Stimulated activated CD4-positive, alpha-beta T cell treated with anti-CD3 and anti-CD28 coated beads, Interleukin-2, amount 100 ng/mL, for 4 hours (primary cell): ENCODE measurements around the gene RNU1-4.
"Not testable (repeated sequence)": the region's sequence is repeated elsewhere in the genome, so short reads cannot be mapped to it uniquely, and the experiment has no call there.

Experiments
- DNase-seq: peaks from one replicate; pipeline ENCODE4 v3.0.0-alpha.2; 2020; ENCODE audit warnings: low read depth

RNU1-4 gene

GRCh38 chr1:16740047-16740964 is at the start of gene RNU1-4:
Gene RNU1-4, plus strand, starts transcription at chr1:16740516.
- not testable (repeated sequence) for DNase-seq

- DNase-seq = not testable (repeated sequence)
Observed at GRCh38 chr1:16690971-16691682, 49.2 kb upstream of the RNU1-4 start.

- not testable (repeated sequence) for DNase-seq
Observed at GRCh38 chr1:16692283-16692682, 48.0 kb upstream of the RNU1-4 start.

- not testable (repeated sequence) for DNase-seq
Observed at GRCh38 chr1:16692717-16693448, 47.4 kb upstream of the RNU1-4 start.

GRCh38 chr1:16693449-16694307 is 46.6 kb upstream of the RNU1-4 start:
- not testable (repeated sequence) for DNase-seq

GRCh38 chr1:16694308-16694702 is 46.0 kb upstream of the RNU1-4 start:
- DNase-seq = not testable (repeated sequence)

GRCh38 chr1:16696507-16697150 is 43.7 kb upstream of the RNU1-4 start:
- not testable (repeated sequence) for DNase-seq

GRCh38 chr1:16697152-16697551 is 43.2 kb upstream of the RNU1-4 start:
- not testable (repeated sequence) for DNase-seq

GRCh38 chr1:16699440-16699839 is 40.9 kb upstream of the RNU1-4 start:
- not testable (repeated sequence) for DNase-seq

- DNase-seq = not testable (repeated sequence)
Observed at GRCh38 chr1:16700138-16700895, 40.0 kb upstream of the RNU1-4 start.

GRCh38 chr1:16701189-16701588 is 39.1 kb upstream of the RNU1-4 start:
- DNase-seq = not testable (repeated sequence)

- DNase-seq = not testable (repeated sequence)
Observed at GRCh38 chr1:16702280-16702679, 38.0 kb upstream of the RNU1-4 start.

GRCh38 chr1:16703141-16703540 is 37.2 kb upstream of the RNU1-4 start:
- DNase-seq = not testable (repeated sequence)

GRCh38 chr1:16703602-16704001 is 36.7 kb upstream of the RNU1-4 start:
- not testable (repeated sequence) for DNase-seq

- DNase-seq = not testable (repeated sequence)
Observed at GRCh38 chr1:16704076-16704475, 36.2 kb upstream of the RNU1-4 start.

GRCh38 chr1:16704502-16705100 is 35.7 kb upstream of the RNU1-4 start:
- DNase-seq = not testable (repeated sequence)

- not testable (repeated sequence) for DNase-seq
Observed at GRCh38 chr1:16706302-16706701, 34.0 kb upstream of the RNU1-4 start.

GRCh38 chr1:16707130-16708093 is 32.9 kb upstream of the RNU1-4 start:
- not testable (repeated sequence) for DNase-seq
